T-cell (primary cell): Measurements from ENCODE around the gene OR2D2. TPM values are rescaled to one million over a fixed set of nuclear protein-coding genes. Genes with fewer than 3 reads are reported as not detected.
"Not testable (repeated sequence)": the region's sequence is repeated elsewhere in the genome, so short reads cannot be mapped to it uniquely, and the experiment has no call there.

Experiments
- ATAC-seq, 4 experiments: fragments of 200-7000 bp in 3 of 4; fragments of 150-1000 bp in 1 of 4; cut with Tn5 transposase; replicated peaks in 1 of 4; 1 replicate in 3 of 4; 2 replicates in 1 of 4; pipeline ENCODE4 v1.10.0; 2021; ENCODE audit warnings: moderate library complexity in 3 of 4, mild to moderate bottlenecking in 2 of 4, moderate number of reproducible peaks in 1 of 4
- CTCF ChIA-PET, 2 donors: fragments of 300-600 bp; sonication (Branson Sonifier 250); formaldehyde crosslinking; loops; one replicate each; lab custom pipeline; 2022; ENCODE audit warnings: antibody characterized with exemption in 2 of 2; lab: Charles Lee
- POLR2A ChIA-PET, 2 donors: fragments of 300-600 bp; sonication (Branson Sonifier 250); formaldehyde crosslinking; loops; one replicate each; lab custom pipeline; 2022; ENCODE audit warnings: antibody characterized with exemption in 2 of 2; lab: Charles Lee
- DNase-seq, 35 experiments: peaks; one replicate each; pipeline versions ENCODE4 v3.0.0 to v3.0.0-alpha.2; 2013 to 2023
- H3K27ac ChIP-seq: one replicate; pipeline ENCODE4 v1.5.1; 2013; ENCODE audit warnings: low read length
- H3K27me3 ChIP-seq, 2 experiments: replicated peaks in 1 of 2; 1 replicate in 1 of 2; 2 replicates in 1 of 2; pipeline versions ENCODE4 v1.6.1 to v1.7.0; 2013; ENCODE audit warnings: low read length in 1 of 2, mixed read lengths in 1 of 2; ENCODE audit not compliant: control insufficient read depth in 2 of 2, insufficient read depth in 2 of 2; ENCODE audit errors: extremely low read depth in 1 of 2
- H3K36me3 ChIP-seq, 2 donors: 1 replicate in 1 of 2; 2 replicates in 1 of 2; pipeline versions ENCODE4 v1.6.1 to v1.7.0; 2013; ENCODE audit warnings: low read length in 1 of 2; ENCODE audit not compliant: control insufficient read depth in 2 of 2, insufficient read depth in 1 of 2; ENCODE audit errors: extremely low read depth in 1 of 2
- H3K4me1 ChIP-seq, 2 experiments: 1 replicate in 1 of 2; 2 replicates in 1 of 2; pipeline versions ENCODE4 v1.6.1 to v1.7.0; 2013; ENCODE audit warnings: low read length in 2 of 2, mixed read lengths in 1 of 2; ENCODE audit not compliant: insufficient read depth in 2 of 2, control insufficient read depth in 1 of 2; ENCODE audit errors: extremely low read depth in 1 of 2
- H3K4me3 ChIP-seq, 2 donors: 1 replicate in 1 of 2; 2 replicates in 1 of 2; pipeline versions ENCODE4 v1.5.1 to v1.7.0; 2013; ENCODE audit warnings: mild to moderate bottlenecking in 2 of 2, low read length in 1 of 2, moderate library complexity in 1 of 2; ENCODE audit not compliant: control insufficient read depth in 1 of 2; ENCODE audit errors: extremely low read depth in 1 of 2
- H3K9me3 ChIP-seq: 2 replicates; pipeline ENCODE4 v1.7.0; 2013
- H3K27ac Mint-ChIP-seq, 2 donors: one replicate each; pipeline ENCODE4 v1.8.0; 2020 to 2021; ENCODE audit warnings: mild to moderate bottlenecking in 2 of 2, mixed read lengths in 2 of 2
- H3K27me3 Mint-ChIP-seq, 2 donors: one replicate each; pipeline ENCODE4 v1.8.0; 2021 to 2022; ENCODE audit warnings: mixed read lengths in 2 of 2
- H3K36me3 Mint-ChIP-seq: one replicate; pipeline ENCODE4 v1.8.0; 2021; ENCODE audit warnings: mixed read lengths
- H3K4me1 Mint-ChIP-seq, 3 donors: one replicate each; pipeline ENCODE4 v1.8.0; 2020 to 2022; ENCODE audit warnings: mixed read lengths in 3 of 3, mild to moderate bottlenecking in 1 of 3
- H3K4me3 Mint-ChIP-seq, 3 donors: one replicate each; pipeline ENCODE4 v1.8.0; 2020 to 2022; ENCODE audit warnings: mild to moderate bottlenecking in 3 of 3, mixed read lengths in 3 of 3, moderate library complexity in 3 of 3
- H3K9me3 Mint-ChIP-seq, 3 donors: one replicate each; pipeline ENCODE4 v1.8.0; 2020 to 2022; ENCODE audit warnings: mixed read lengths in 3 of 3
- WGBS: methylation state at CpG from one replicate; pipeline ENCODE4 v1.1.5; 2013; ENCODE audit warnings: missing lambda C conversion rate; ENCODE audit not compliant: insufficient coverage; 5-methylcytosine and 5-hydroxymethylcytosine counted together
- total RNA-seq, 35 experiments: library from RNA in 6 of 35; stranded (reverse) in 6 of 35; fragments of 120-200 nt in 1 of 35; gene quantifications; one replicate each; pipeline versions ENCODE4 v1.2.1 to v1.2.4 and lab custom pipeline; 2013 to 2026

Gene OR2D2
- total RNA-seq, 5 donors from 2014 or later (not counting 1 experiment from before 2014, with no cell fraction given) = not detected

- ATAC-seq = no peak
- H3K4me3 ChIP-seq = no peak overlapping the region
- no peaks in the 10 kb centered on the region for H3K4me1 ChIP-seq
- H3K27ac ChIP-seq = no peak overlapping the region
- ChIA-PET POLR2A (no interaction called here), CTCF (no interaction called here)
- H3K27me3 ChIP-seq = peaks cover 0 to 3% of the 10 kb centered on the region in 2 experiments
- H3K9me3 Mint-ChIP-seq = no peaks in the 10 kb centered on the region
- no peak overlapping the region for H3K4me3 Mint-ChIP-seq
- no peak for DNase-seq
- H3K27ac Mint-ChIP-seq = no peak overlapping the region
- peaks cover 2 to 11% of the 10 kb centered on the region in 2 donors for H3K27me3 Mint-ChIP-seq
- no peaks in the 10 kb centered on the region for H3K36me3 ChIP-seq
- WGBS = no CpG with 5 or more reads among the region's 1 CpG
- H3K9me3 ChIP-seq = no peaks in the 10 kb centered on the region
- no peaks in the 10 kb centered on the region for H3K4me1 Mint-ChIP-seq
- no peaks in the 10 kb centered on the region for H3K36me3 Mint-ChIP-seq
Measured at GRCh38 chr11:6871278-6871677, 21.0 kb downstream of the OR2D2 start.

GRCh38 chr11:6864438-6864837, 27.9 kb downstream of the OR2D2 start:
- ChIA-PET CTCF (no interaction called here), POLR2A (interaction anchor here in 1 of 2 donors (0.7 kb wide), 1 partner anchor 977 kb away, joined by 4 read pairs; no protein-coding TSS in a partner anchor)
- ATAC-seq (no peak), DNase-seq (no peak)
- Mint-ChIP-seq H3K27ac (no peak overlapping the region), H3K9me3 (peaks cover 0 to 7% (median 5%) of the 10 kb centered on the region in 3 donors), H3K36me3 (no peaks in the 10 kb centered on the region), H3K4me3 (no peak overlapping the region), H3K4me1 (no peaks in the 10 kb centered on the region), H3K27me3 (peaks cover 5 to 10% of the 10 kb centered on the region in 2 donors)
- no peaks in the 10 kb centered on the region for H3K4me1 ChIP-seq
- no peaks in the 10 kb centered on the region for H3K27me3 ChIP-seq
- H3K9me3 ChIP-seq = no peaks in the 10 kb centered on the region
- no peak overlapping the region for H3K27ac ChIP-seq
- no CpG with 5 or more reads among the region's 1 CpG for WGBS
- H3K4me3 ChIP-seq = no peak overlapping the region
- no peaks in the 10 kb centered on the region for H3K36me3 ChIP-seq

GRCh38 chr11:6862961-6863360, 29.3 kb downstream of the OR2D2 start, which contains the start of gene OR10A2:
Gene OR10A2, plus strand, starts transcription at chr11:6863057. Its CDS starts 6,698 bp downstream, at chr11:6869755.
- H3K9me3 ChIP-seq = no peaks in the 10 kb centered on the region
- WGBS = no CpG with 5 or more reads among the region's 1 CpG
- no peaks in the 10 kb centered on the region for H3K27me3 ChIP-seq
- DNase-seq = no peak
- POLR2A ChIA-PET = no interaction called here
- peaks cover 6 to 11% of the 10 kb centered on the region in 2 donors for H3K27me3 Mint-ChIP-seq
- no peak within 1 kb of the TSS for H3K27ac ChIP-seq
- H3K36me3 ChIP-seq = no peaks in the 10 kb centered on the region
- CTCF ChIA-PET = interaction anchor here in 1 of 2 donors (0.7 kb wide), 1 partner anchor 104 kb away, joined by 3 read pairs; no protein-coding TSS in a partner anchor
- H3K27ac Mint-ChIP-seq = no peak within 1 kb of the TSS
- H3K9me3 Mint-ChIP-seq = peaks cover 0 to 7% (median 6%) of the 10 kb centered on the region in 3 donors
- no peak within 1 kb of the TSS for H3K4me3 Mint-ChIP-seq
- no peaks in the 10 kb centered on the region for H3K36me3 Mint-ChIP-seq
- H3K4me3 ChIP-seq = no peak within 1 kb of the TSS
- no peak for ATAC-seq
- H3K4me1 ChIP-seq = no peaks in the 10 kb centered on the region
- no peaks in the 10 kb centered on the region for H3K4me1 Mint-ChIP-seq

- H3K36me3 Mint-ChIP-seq = no peaks in the 10 kb centered on the region
- no peak overlapping the region for H3K27ac Mint-ChIP-seq
- peaks cover 6 to 19% of the 10 kb centered on the region in 2 donors for H3K27me3 Mint-ChIP-seq
- Histone ChIP-seq H3K9me3 (no peaks in the 10 kb centered on the region), H3K4me3 (no peak overlapping the region), H3K36me3 (no peaks in the 10 kb centered on the region), H3K27ac (no peak overlapping the region), H3K4me1 (no peaks in the 10 kb centered on the region), H3K27me3 (no peaks in the 10 kb centered on the region)
- POLR2A ChIA-PET = no interaction called here
- no peaks in the 10 kb centered on the region for H3K4me1 Mint-ChIP-seq
- H3K4me3 Mint-ChIP-seq = no peak overlapping the region
- DNase-seq = no peak
- ATAC-seq = no peak
- 59% methylated on average over 2 of the region's 3 CpGs for WGBS
- peaks cover 6 to 18% (median 12%) of the 10 kb centered on the region in 3 donors for H3K9me3 Mint-ChIP-seq
- CTCF ChIA-PET = no interaction called here
Measured at GRCh38 chr11:6856871-6857270, 35.4 kb downstream of the OR2D2 start.

GRCh38 chr11:6855971-6856541, 36.2 kb downstream of the OR2D2 start:
- Histone ChIP-seq H3K9me3 (no peaks in the 10 kb centered on the region), H3K27me3 (no peaks in the 10 kb centered on the region), H3K4me1 (no peaks in the 10 kb centered on the region), H3K27ac (no peak overlapping the region), H3K4me3 (no peak overlapping the region), H3K36me3 (no peaks in the 10 kb centered on the region)
- Mint-ChIP-seq H3K36me3 (no peaks in the 10 kb centered on the region), H3K4me1 (no peaks in the 10 kb centered on the region), H3K27ac (no peak overlapping the region), H3K9me3 (peaks cover 10 to 23% (median 10%) of the 10 kb centered on the region in 3 donors), H3K27me3 (peaks cover 6 to 19% of the 10 kb centered on the region in 2 donors), H3K4me3 (no peak overlapping the region)
- no peak for ATAC-seq
- POLR2A ChIA-PET = interaction anchor here in 1 of 2 donors (0.7 kb wide), 2 partner anchors 19 to 275 kb away, joined by 3 read pairs; no protein-coding TSS in a partner anchor
- 43% methylated on average over 1 of the region's 1 CpG for WGBS
- CTCF ChIA-PET = no interaction called here
- DNase-seq = no peak

- peaks cover 7 to 21% of the 10 kb centered on the region in 2 donors for H3K27me3 Mint-ChIP-seq
- H3K27ac ChIP-seq, H3K36me3 Mint-ChIP-seq, H3K36me3 ChIP-seq, H3K4me3 ChIP-seq, H3K9me3 ChIP-seq, H3K27me3 ChIP-seq, CTCF ChIA-PET, H3K27ac Mint-ChIP-seq, H3K4me1 Mint-ChIP-seq, ATAC-seq, H3K4me3 Mint-ChIP-seq, H3K4me1 ChIP-seq, DNase-seq: not testable (repeated sequence)
- peaks cover 10 to 22% (median 13%) of the 10 kb centered on the region in 3 donors for H3K9me3 Mint-ChIP-seq
- POLR2A ChIA-PET = interaction anchor here in 1 of 2 donors (0.6 kb wide), 1 partner anchor 1551 kb away, joined by 3 read pairs; no protein-coding TSS in a partner anchor
- no CpG with 5 or more reads among the region's 6 CpGs for WGBS
Measured at GRCh38 chr11:6854801-6855200, 37.5 kb downstream of the OR2D2 start.
